DMS79 treated with DMSO at 0.1 percent for 48 hours (cell line): ENCODE results near the gene PLXNC1.

Source experiments
- DNase-seq: peaks from one replicate; lab custom pipeline; 2025; lab: John Stamatoyannopoulos, UW

The PLXNC1 gene

DNA sequence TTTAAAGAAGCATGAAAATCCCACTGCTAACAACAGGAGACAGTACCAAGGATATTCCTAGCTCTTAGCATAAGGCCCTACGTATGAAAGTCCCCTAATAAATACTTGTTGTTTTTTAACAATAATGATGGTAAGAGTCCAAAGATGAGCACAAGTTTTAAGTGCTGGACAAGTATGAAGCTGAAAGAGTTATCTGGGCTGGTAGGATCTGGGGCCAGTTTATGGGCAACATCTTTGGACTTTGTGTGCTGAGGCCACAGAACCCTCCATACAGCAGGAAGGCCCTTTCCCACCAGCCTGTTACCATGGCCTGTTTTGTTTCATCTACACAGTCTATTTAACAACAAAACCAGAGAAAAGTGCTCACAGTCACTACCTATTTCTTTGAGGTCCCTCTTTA is 12.5 kb upstream of the PLXNC1 start:
- no peak for DNase-seq

DNA sequence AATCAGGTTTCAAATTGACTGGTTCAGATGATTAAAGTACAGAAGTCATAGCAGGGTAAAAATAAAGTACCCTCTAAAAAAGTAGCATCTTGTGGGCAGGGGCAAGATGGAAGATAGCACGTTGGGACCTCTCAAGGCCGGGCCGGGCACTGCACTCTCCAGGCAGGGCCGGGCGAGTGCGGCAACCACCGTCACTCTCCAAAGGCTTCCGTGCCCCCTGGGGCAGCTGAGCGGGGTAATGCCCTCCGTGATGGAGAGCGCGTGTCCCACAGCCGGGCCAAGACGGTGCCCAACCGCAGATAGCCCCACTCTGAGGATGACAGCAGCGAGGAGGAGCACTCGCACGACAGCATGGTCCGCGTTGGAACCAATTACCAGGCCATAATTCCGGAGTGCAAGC is 8.6 kb upstream of the PLXNC1 start:
- DNase-seq = no peak

DNA sequence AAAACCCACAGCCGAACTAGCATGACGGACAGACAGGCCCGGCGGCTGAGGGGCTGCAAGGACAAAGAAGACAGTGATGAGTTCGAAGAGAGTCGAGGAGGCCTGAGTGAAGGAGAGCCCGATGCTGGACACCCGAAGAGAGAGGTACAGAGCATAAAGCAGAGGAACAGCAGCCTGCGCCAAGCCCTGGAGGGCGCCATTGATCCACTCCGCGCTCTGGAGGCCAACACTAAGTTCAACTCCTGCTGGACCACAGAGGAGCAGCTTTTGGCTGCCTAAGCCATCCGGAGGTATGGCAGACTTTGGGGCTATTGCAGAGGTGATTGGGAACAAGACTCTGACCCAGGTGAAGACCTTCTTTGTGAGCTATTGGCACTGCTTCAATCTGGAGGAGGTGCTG is 7.8 kb upstream of the PLXNC1 start:
- DNase-seq = peak; percentile 6

DNA sequence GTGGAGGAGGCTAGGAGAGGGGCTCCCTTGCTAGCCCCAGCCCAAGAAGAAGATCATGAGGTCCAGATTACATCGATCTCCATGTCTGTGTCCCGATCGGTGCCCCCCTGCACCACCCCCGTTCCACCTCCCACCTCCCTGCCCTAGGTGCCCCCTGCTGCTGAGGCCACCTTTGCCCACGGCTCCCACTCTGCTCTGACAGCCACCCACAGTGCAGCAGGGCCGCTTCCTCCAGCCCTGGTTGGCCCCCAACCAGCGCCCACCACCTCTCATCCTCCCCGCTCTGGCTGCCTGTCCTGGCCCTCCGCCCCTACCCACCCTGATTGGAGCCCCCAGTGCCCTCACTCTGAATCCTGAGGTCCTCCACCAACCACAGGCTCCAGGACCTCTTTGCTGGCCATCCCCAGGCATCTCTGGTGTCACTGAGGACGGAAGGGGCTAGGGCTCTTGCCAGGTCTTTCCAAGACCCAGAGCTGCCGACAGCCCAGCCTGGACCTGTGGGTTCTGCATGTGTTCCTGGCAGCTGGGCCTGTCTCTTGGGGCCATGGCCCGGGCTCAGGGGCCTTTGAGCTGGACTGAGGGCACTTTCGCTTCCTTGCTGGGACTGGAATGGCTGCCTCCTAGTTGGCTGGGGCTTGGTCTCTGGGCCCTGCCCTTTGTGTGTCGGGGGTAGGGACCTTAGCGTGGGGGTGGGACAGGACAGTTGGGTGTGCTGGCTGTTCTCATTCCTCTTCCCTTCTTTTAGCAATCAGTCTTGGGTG is 7.2 kb upstream of the PLXNC1 start:
- DNase-seq = no peak

DNA sequence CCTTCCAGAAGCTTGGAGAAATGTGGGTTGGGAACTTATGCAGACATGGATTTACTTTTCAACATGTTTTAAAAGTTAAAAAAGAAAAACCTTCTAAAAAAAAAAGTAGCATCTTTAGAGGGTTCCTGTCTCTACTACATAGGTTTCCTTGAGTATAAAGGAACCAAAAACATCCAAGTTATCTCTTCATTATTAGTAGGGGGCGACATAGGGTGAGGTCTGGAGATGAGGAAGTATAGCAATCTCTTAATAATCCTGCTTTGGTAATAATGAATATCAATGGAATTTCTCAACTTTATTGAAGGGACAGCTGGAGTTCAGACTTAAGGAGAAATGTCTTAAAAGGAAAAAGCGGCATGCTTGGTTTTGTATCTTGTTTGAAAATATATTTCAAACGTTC is 6.5 kb upstream of the PLXNC1 start:
- DNase-seq = no peak

DNA sequence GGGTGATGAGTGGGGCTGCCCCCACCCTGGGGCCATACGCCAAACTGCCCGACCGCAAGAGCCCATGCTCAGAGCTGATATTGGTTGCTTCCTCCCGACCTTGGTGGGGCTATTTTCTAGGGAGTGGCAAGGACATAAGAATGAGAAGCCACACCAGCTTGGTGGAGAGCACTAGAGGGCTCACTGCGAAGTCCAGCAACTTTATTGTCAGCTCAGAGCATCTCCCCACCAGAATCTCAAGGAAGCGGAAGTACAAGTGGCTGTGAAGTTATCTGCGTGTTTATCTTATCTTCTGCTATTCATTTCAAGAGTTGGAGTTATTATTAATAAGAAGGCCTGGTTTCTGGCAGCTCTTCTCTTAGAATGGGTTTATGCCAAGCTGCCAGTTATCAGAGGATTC is 4.9 kb upstream of the PLXNC1 start:
- DNase-seq = no peak

DNA sequence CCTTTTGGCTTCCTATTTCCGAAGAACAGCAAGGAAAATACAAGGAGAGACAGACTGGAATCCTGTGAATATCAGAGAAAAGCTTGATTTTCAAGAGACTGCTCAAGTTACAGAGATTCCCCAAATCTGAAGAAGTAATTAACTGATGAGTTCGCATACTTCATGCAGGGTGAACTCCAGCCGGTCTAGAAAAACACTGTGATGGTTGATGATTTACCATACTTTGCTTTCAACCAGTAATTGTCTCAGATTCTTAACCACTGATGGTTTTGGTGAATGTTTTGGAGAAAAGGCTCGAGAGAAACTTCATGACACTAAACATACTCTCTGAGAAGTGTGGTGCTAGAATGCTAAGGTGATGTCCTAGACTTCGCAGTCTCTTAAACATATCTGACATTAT is 4.4 kb upstream of the PLXNC1 start:
- DNase-seq = no peak

DNA sequence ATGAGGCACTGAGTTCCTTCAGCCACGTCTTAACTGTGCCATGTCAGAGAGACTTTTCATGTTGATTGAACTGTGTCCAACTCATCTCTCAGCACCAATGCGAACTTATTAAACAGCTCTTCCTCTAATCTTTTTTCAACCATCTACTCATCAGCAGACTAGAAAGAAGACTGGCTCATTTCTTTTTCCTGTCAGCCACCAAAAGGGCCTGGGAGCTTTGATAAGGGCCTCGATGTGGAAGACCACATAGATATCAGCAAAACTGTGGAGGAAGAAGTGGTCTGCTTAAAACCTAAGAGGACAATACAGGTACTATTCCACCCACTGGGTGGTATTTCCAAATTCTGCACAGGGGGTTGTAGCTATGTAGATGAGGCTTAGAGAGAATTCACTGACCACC is 3.6 kb upstream of the PLXNC1 start:
- DNase-seq = no peak

DNA sequence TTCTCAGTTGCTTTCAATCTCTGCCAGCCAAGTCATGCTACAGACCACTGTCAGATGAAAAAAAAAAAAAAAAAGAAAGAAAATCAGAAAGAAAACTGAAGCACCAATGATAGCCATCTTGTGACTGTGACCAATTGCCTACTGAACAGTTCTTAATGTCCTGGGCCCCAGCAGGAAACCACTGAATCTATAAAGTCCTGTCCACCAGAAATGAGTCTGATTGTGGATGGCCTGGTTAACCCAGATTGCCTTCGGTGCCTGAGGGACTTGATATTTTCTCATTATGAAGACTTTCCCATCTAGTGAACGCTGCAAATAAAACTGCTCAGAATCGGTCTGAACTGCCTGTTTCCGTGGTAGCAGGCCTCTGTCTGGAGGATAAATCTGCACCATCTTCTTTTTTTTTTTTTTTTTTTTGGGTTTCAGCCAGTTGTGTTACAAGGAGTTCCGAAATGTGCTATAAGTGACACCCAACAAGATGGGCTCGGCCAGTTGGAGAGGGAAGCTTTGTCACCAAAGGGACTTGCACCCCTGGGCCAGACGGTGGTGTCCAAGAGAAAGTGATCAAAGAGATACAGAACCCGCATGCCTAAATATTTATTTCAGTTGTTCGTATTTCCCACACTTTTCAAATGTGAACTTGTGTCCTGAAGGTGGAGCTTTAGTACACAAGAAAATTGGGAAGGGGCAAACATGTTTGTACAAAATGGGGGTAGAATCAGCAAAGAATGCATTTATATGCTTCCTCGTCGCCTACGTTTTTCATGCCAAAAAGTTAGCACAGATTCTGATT is 3.0 kb upstream of the PLXNC1 start:
- DNase-seq = peak; percentile 24

DNA sequence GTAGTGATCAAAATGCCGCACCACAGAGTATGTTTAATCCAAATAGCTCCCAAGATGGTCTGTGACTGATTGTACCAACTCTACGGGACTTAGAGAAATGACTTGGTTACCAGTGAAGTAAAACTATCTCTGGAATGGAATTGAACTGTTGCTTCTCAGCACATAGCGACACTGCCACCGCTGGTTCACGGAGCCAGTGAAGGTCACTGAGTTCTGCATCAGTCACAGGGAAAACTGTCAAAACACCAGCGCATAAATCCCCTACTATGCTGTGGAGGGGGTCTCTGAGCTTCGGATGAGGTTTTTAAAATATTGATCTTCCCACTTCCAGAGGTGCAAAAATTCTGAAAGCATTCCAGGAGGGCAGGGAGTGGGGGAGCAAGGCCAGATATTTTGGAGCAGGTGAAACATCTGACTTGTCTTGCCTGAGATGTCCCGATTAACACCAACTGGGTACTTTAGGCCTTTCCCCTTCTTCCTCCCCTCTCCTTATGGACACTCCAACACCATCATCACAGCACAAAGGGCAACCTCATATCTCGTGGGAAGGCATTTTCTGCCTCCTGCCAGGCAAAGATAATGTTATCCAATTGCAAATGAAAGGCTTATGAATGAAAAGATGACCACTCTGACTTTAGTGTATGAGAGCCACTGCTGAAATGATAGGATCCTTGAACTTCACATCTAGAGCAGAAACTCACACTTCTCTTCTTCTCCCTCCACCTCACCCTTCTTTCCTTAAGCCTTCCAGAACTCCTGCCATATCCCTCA is 2.0 kb upstream of the PLXNC1 start:
- no peak for DNase-seq

DNA sequence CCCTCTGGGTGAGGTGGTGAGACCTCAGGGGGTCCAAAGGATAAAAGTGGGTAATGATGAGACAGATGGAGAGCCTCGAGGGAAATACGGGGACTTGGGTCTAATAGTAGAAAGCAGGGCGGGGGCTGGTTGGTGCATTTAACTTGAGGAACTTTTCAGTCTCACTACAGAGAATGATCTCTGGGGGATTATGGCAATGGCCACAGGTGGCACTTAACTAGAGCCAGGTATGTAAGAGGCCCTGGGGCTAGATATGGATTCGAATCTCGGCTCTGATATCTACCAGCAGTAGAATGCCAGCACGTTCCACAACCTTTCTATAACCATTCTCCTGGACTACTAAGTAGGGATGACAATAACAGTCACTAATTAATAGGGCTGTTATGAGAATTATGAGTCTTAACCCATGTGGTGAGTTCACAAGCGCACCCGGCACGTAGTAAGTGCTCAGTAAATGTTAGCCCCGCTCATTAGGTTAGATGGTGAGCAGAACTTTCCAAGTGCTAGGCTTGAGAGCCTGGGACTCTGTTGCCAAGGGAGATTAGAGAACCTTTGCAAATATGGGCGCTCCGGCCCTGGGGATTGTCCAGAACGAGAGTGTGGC is 888 bp upstream of the PLXNC1 start:
- no peak for DNase-seq

DNA sequence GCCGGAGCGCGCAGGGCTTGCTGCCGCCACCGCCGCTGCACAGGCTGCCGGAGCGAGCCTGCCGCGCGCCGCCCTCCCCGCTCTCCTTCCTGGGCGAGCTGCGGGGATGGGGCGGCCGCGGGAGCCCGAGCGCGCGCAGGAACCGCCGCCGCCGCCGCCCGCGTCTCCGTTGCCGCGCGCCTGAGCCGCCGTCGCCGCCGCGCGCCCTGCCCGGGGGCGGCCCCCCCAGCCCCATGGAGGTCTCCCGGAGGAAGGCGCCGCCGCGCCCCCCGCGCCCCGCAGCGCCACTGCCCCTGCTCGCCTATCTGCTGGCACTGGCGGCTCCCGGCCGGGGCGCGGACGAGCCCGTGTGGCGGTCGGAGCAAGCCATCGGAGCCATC is 352 bp downstream of the PLXNC1 start:
- no peak for DNase-seq

DNA sequence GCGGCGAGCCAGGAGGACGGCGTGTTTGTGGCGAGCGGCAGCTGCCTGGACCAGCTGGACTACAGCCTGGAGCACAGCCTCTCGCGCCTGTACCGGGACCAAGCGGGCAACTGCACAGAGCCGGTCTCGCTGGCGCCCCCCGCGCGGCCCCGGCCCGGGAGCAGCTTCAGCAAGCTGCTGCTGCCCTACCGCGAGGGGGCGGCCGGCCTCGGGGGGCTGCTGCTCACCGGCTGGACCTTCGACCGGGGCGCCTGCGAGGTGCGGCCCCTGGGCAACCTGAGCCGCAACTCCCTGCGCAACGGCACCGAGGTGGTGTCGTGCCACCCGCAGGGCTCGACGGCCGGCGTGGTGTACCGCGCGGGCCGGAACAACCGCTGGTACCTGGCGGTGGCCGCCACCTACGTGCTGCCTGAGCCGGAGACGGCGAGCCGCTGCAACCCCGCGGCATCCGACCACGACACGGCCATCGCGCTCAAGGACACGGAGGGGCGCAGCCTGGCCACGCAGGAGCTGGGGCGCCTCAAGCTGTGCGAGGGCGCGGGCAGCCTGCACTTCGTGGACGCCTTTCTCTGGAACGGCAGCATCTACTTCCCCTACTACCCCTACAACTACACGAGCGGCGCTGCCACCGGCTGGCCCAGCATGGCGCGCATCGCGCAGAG is 873 bp downstream of the PLXNC1 start:
- peak; percentile 65 for DNase-seq

DNA sequence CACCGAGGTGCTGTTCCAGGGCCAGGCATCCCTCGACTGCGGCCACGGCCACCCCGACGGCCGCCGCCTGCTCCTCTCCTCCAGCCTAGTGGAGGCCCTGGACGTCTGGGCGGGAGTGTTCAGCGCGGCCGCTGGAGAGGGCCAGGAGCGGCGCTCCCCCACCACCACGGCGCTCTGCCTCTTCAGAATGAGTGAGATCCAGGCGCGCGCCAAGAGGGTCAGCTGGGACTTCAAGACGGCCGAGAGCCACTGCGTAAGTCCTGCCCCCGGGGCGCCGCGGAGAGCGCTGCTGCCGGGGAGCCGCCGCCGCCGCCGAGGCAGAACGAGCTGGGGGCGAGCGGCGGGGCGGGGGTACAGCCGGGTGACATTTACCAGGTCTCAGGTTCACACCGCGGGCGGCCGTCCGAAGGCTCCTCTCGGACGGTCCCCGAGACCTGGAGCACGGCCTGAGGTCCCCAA is 1.4 kb downstream of the PLXNC1 start:
- peak; percentile 65 for DNase-seq

DNA sequence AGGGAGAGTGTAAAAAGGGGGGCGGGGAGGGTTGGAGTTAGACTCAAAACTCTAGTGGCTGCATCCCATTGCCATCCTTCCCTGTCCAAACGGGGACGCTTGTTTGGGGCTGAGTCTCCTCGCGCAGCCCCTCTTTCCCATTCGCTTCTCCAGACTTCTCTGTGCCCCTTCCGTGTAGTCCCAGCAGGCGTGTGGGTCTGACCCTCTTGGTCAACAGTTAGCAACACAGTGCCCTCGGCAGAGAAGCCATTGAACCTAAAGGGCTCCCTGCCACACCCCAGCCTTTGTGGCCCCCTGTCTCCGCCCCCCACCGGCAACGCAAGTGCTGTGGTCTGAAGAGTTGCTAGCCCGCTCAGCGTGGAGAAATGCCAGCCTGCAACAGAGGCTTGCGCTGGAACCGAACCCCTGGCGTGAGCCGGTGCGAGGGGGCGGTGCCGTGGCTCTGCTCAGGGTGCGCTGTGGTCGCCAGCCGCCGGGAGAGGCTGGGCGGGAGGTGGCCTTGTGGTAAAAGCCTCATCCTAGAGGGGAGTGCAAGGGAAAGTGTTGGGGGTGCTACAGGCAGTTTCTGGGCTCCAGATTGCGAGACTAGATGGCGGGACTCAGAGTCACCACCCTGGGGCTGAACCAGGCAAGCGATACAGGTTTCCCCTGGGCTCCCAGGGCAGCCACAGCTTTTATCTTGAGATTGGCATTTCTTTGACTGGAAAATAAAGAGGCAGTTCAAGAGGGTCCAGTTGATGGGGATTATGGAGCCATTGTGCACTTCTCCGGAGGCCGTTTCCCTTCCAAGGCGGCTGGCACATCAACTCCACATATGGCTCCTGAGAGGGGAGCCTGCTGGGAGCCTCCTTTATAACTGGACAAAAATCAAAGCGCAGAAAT is 2.1 kb downstream of the PLXNC1 start:
- DNase-seq = peak; percentile 52

DNA sequence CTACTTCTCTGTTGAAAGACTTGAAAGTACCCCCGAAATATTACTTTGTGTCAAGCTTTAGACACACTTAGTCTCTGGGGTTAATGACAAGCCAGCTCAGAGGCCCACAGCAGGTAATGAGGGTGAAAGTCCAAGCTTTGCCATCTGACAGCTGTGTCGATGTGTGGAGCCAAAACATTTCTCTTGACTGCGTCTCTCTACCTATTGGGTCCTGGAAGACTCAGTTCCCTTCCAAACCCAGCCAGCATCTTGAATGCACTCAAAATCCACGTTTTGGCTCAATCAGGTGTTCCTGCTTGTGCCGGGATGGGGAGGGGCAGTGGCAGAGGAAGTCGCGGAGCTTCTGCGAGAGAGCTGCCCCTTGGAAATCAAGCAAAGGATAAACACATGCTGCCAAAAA is 3.2 kb downstream of the PLXNC1 start:
- peak; percentile 31 for DNase-seq

DNA sequence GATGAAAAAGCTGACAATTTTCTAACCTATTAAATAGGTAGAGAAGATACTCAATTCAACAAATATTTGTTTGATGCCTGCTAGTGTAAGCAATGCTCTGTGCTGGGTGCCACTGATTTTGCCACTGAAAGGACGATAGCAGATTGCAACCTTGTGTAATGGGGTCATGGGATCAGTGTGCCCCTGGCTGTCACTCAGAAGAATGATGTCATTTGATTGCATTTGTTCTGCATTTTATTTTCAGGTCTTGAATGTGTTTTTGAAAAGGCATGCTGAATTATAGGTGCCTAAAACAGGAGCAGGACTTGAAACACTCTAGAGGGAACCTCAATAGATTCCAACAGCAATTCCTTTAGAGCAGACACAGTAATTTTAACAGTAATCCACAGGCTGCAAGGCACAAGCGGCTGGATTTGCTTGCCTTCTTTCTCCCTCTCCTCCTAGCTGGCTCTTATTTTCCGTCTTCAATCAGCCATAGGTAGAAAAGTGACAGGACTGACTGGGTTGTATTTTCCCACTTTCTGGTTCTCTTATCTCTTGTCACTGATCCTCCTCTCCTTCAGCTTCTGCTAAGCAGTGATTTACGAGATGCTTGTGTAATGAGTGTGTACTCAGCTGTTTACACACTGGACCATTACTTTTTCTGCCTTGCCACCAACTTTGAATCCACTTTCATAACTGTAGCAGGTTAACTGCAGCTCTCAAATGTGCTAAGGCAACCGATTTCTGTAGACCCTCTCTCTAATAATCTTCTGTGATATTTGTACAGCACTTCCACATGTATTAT is 4.1 kb downstream of the PLXNC1 start:
- peak; percentile 57 for DNase-seq

DNA sequence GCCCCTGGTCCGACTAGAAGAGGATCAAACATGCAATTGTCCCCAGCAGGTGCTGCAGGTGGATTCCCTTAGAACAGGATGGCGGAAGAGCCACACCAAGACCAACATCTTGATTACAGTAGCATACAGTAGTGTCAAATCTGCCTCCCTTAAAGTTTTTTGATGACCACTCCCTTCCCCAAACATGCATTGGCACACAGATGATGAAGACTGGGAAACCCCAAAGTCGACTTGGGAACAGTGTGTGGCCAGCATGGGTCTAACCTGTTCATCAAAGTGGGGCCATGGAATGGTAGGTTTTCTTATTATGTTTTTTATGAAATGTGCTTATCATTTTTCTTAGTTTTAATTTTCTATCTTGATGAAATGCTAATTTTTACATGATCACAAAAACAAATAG is 8.8 kb downstream of the PLXNC1 start:
- no peak for DNase-seq

DNA sequence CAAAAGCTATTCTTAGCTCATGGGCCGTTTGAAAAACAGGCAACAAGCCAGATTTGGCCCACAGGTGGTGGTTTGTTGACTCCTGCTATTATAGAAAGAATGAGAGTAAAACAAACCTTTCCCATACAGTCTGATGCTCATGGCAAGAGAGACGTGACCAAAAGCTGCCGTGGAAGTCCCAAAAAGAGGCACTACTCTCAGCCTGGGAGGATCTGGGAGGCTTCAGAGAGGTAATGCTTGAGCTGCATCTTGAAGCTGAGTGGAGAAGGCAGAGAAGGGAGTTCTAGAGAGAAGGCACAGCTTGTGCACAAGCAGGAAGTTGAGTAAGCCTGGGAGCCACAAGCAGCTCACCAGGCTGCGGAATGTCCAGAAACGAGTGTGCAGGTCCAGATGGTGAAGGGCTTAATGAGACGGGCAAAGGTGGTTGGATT is 9.6 kb downstream of the PLXNC1 start:
- DNase-seq = peak; percentile 52

DNA sequence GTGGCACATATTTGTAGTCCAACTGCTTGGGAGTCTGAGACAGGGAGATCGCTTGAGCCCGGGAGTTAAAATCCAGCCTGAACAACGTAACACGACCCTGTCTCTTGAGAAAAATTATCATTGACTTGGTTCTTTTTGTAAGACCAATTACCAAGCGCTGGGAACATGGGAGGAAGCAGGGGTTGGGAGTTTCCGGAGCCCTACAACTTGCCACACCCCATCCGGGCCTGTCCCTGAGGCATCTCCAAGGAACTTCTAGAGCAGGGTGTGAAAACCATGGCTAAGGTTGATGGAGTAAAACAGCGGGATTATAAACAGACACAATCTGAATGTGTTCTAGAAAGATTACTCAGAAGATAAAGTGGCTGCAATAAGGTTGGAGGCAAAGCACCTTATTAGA is 10.3 kb downstream of the PLXNC1 start:
- no peak for DNase-seq
